GM23248 (cell line): Measurements from ENCODE around the gene RRAS. TPM values are rescaled to one million over a fixed set of nuclear protein-coding genes. Genes with fewer than 3 reads are reported as not detected.

Experiments used
- DNase-seq: peaks from one replicate; pipeline ENCODE4 v3.0.0-alpha.2; 2015
- H2AFZ ChIP-seq: fragments of 200-600 bp; sonication (generic); 2 replicates; pipeline ENCODE4 v1.6.1; 2016; ENCODE audit warnings: antibody characterized with exemption
- H3F3A ChIP-seq: fragments of 200-600 bp; sonication (generic); 2 replicates; pipeline ENCODE4 v1.6.1; 2016; ENCODE audit warnings: mild to moderate bottlenecking, antibody characterized with exemption, mixed run types; ENCODE audit not compliant: insufficient read depth
- H3K27ac ChIP-seq: fragments of 200-600 bp; sonication (generic); 2 replicates; pipeline ENCODE4 v1.5.1; 2016; ENCODE audit warnings: mild to moderate bottlenecking
- H3K27me3 ChIP-seq: fragments of 200-600 bp; sonication (generic); replicated peaks from 2 replicates; pipeline ENCODE4 v1.6.1; 2016; ENCODE audit warnings: mild to moderate bottlenecking; ENCODE audit not compliant: insufficient read depth
- H3K36me3 ChIP-seq: fragments of 200-600 bp; sonication (generic); 2 replicates; pipeline ENCODE4 v1.6.1; 2016; ENCODE audit warnings: low read depth, mild to moderate bottlenecking
- H3K4me1 ChIP-seq: fragments of 200-600 bp; sonication (generic); 2 replicates; pipeline ENCODE4 v1.6.1; 2016; ENCODE audit warnings: mild to moderate bottlenecking; ENCODE audit not compliant: insufficient read depth
- H3K4me2 ChIP-seq: fragments of 200-600 bp; sonication (generic); one replicate; pipeline ENCODE4 v1.6.1; 2016; ENCODE audit warnings: mild to moderate bottlenecking; ENCODE audit not compliant: unreplicated experiment
- H3K4me3 ChIP-seq: fragments of 200-600 bp; sonication (generic); 2 replicates; pipeline ENCODE4 v1.5.1; 2016; ENCODE audit warnings: mild to moderate bottlenecking
- H3K79me2 ChIP-seq: fragments of 200-600 bp; sonication (generic); 2 replicates; pipeline ENCODE4 v1.6.1; 2016; ENCODE audit warnings: mild to moderate bottlenecking; ENCODE audit not compliant: insufficient read depth
- H3K9ac ChIP-seq: fragments of 200-600 bp; sonication (generic); 2 replicates; pipeline ENCODE4 v1.6.1; 2016; ENCODE audit warnings: mild to moderate bottlenecking
- H3K9me2 ChIP-seq: fragments of 200-600 bp; sonication (generic); 2 replicates; pipeline ENCODE4 v1.6.1; 2016; ENCODE audit warnings: mixed run types, mild to moderate bottlenecking, moderate library complexity; ENCODE audit not compliant: insufficient read depth
- H3K9me3 ChIP-seq: fragments of 200-600 bp; sonication (generic); one replicate; pipeline ENCODE4 v1.6.1; 2017; ENCODE audit warnings: low read depth
- H4K20me1 ChIP-seq: fragments of 200-600 bp; sonication (generic); 2 replicates; pipeline ENCODE4 v1.6.0; 2016; ENCODE audit not compliant: insufficient read depth
- EZH2 ChIP-seq: fragments of 200-600 bp; sonication (generic); IDR thresholded peaks from 2 replicates; pipeline ENCODE4 v1.6.1; 2018; ENCODE audit warnings: antibody characterized with exemption, mild to moderate bottlenecking; ENCODE audit not compliant: insufficient read depth, poor library complexity, severe bottlenecking
- EZH2phosphoT487 ChIP-seq: fragments of 200-600 bp; sonication (generic); IDR thresholded peaks from 2 replicates; pipeline ENCODE4 v1.6.1; 2018; ENCODE audit warnings: antibody characterized with exemption, moderate library complexity, mild to moderate bottlenecking, low read depth; ENCODE audit not compliant: insufficient read depth
- WGBS, 2 experiments: methylation state at CpG; one replicate each; pipeline ENCODE4 v1.1.6; 2015 to 2017; ENCODE audit warnings: low lambda C conversion rate in 2 of 2, low coverage in 1 of 2; ENCODE audit errors: missing lambda C conversion rate in 2 of 2; 5-methylcytosine and 5-hydroxymethylcytosine counted together
- in situ Hi-C: fragments of 300-500 bp; cut with MboI; formaldehyde crosslinking; loops from 2 replicates; pipeline ENCODE4 v1.15.0; 2020
- polyA plus RNA-seq: library from polyadenylated mRNA; unstranded; fragments of >200 nt; fragmentation: Nextera tagmentation; extraction: Ambion mirVana; gene quantifications from 2 replicates; pipeline ENCODE4 v1.2.1, GENCODE V29; 2016
- total RNA-seq: library from RNA; depleted of rRNA; stranded (reverse); fragments of >200 nt; shearing (Covaris generic); gene quantifications from 2 replicates; pipeline ENCODE4 v1.2.3, GENCODE V29; 2014

Gene RRAS
- total and polyA plus RNA-seq, 2 experiments from 2014 or later, result 116 to 337 TPM

DNA sequence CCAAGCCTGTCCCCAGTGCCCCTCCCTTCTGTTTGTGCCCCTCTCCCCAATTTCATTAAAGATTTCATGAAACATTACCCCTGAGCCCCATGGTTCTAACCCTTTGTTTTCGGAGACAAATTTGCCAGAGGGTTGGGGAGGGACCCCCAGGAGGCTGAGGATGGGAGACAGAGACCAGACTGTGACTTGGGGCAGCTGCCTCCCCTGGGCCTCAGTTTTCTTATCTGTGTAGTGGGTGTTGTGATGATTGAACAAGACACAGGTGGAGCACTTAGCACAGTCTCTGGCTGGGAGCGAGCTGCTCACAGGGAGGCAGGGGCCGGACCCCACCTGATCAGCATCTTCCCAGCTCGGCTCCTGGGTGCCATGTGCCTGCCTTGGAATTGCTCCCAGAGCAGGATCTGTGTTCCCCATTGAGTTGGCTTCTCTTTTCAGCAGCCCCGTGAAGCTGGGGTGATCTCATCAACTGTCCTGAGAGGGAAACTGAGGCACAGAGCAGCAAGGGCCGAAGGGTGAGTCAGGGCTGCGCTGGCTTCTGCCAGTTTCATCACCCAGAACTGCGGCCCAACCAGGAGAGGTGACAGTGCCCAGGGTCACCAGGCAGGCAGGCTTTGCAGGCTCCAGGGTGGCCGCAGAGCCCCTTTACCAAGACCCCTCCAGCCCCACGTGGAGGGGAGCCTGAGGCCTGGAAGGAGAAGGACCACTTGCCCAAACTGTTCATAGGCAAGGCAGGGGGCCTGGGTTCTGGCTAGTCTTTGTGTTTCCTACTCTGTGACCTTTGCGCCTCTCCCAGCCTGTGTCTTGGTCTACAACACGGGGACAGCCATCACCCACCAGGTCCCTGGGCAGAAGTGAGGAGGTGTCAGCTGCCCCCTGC is 18.9 kb upstream of the RRAS start:
- H3K27me3 ChIP-seq, result no peaks in the 10 kb centered on the region
- TF ChIP-seq EZH2 (no peak), EZH2phosphoT487 (no peak)
- no peak overlapping the region for H2AFZ ChIP-seq
- no peak for DNase-seq
- H3K4me2 ChIP-seq, result no peak overlapping the region
- H3K36me3 ChIP-seq, result peaks cover 5% of the 10 kb centered on the region; the same call in 1 of the 2 replicates
- no peak overlapping the region for H3K9ac ChIP-seq
- H3K4me3 ChIP-seq, result no peak overlapping the region
- H3K79me2 ChIP-seq, result peaks cover 26% of the 10 kb centered on the region
- in situ Hi-C loops, result no loop called here
- H3K9me3 ChIP-seq, result no peaks in the 10 kb centered on the region
- H3K27ac ChIP-seq, result no peak overlapping the region
- 0 out of 2 replicates have a peak, but pooled peaks cover 2% of the 10 kb centered on the region for H3K4me1 ChIP-seq
- no peaks in the 10 kb centered on the region for H4K20me1 ChIP-seq
- peaks cover 13% of the 10 kb centered on the region for H3F3A ChIP-seq
- no peaks in the 10 kb centered on the region for H3K9me2 ChIP-seq
- WGBS, 2 experiments, result 91 to 94% methylated on average over 12 of the region's 12 CpGs

DNA sequence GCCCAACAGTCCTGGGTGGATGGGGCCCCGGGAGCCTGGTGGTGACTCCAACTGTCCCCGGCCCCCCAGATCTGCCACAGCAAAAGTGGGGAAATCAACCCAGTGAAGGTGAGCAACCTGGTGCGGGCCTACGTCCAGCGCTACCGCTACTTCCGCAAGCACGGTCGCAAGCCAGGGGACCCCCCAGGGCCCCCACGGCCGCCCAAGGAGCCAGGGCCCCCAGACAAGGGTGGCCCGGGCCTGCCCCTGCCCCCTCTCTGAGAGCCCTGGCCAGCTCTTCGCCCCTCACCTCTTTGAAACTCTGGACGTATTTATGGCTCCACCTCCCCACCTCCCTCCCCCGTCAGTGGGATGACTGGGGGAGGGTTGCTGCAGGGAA is 18.2 kb upstream of the RRAS start:
- Histone ChIP-seq H3K9me3 (no peaks in the 10 kb centered on the region), H2AFZ (no peak overlapping the region), H3K9ac (no peak overlapping the region), H3K4me2 (no peak overlapping the region), H3F3A (peaks cover 11% of the 10 kb centered on the region), H4K20me1 (no peaks in the 10 kb centered on the region), H3K27ac (no peak overlapping the region), H3K27me3 (no peaks in the 10 kb centered on the region), H3K36me3 (peaks cover 5% of the 10 kb centered on the region; the same call in 1 of the 2 replicates), H3K4me1 (no peaks in the 10 kb centered on the region), H3K79me2 (peaks cover 23% of the 10 kb centered on the region), H3K4me3 (no peak overlapping the region), H3K9me2 (no peaks in the 10 kb centered on the region)
- no peak for DNase-seq
- in situ Hi-C loops, result no loop called here
- 84 to 96% methylated on average over 3 to 11 of the region's 15 CpGs for WGBS, 2 experiments
- no peak for TF ChIP-seq EZH2
- TF ChIP-seq EZH2phosphoT487, result no peak

DNA sequence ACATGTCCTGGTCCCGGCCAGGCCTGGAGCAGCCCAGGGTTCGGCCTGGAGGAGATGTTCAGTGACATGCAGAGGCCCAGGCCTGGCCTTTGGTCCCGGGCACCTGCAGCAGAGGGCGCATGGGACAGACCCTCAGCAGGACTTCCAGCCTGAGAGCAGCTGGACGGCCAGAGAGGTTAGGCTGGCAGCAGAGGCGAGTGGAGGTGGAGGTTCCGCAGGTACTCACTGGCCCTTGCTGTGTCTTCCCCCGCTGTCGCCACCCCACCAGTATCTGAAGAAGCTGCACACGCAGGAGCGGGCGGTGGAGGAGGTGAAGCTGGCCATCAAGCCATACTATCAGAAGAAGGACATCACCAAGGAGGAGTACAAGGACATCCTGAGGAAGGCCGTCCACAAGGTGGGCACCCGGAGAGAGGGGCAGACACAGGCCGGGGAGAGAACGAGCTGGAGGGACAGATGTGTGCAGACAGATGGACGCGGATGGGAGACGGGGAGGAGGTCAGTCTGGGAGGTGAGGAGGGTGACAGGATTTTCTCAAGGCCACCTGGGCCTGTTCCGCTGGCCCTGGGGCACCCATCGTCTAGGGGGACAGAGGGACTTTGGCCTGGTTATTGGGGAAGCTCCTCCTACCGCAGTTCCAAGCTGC is 17.7 kb upstream of the RRAS start:
- in situ Hi-C loops, result no loop called here
- H3K9ac ChIP-seq, result no peak overlapping the region
- WGBS, 2 experiments, result 86 to 87% methylated on average over 22 of the region's 22 CpGs
- no peak overlapping the region for H3K4me3 ChIP-seq
- peaks cover 11% of the 10 kb centered on the region for H3F3A ChIP-seq
- H3K79me2 ChIP-seq, result peaks cover 18% of the 10 kb centered on the region; the same call in 1 of the 2 replicates
- peaks cover 5% of the 10 kb centered on the region; the same call in 1 of the 2 replicates for H3K36me3 ChIP-seq
- H3K9me2 ChIP-seq, result no peaks in the 10 kb centered on the region
- no peak for DNase-seq
- no peaks in the 10 kb centered on the region for H3K4me1 ChIP-seq
- H3K27ac ChIP-seq, result no peak overlapping the region
- no peak overlapping the region for H3K4me2 ChIP-seq
- H2AFZ ChIP-seq, result no peak overlapping the region
- no peak for TF ChIP-seq EZH2phosphoT487
- TF ChIP-seq EZH2, result no peak
- H3K9me3 ChIP-seq, result no peaks in the 10 kb centered on the region
- no peaks in the 10 kb centered on the region for H3K27me3 ChIP-seq
- H4K20me1 ChIP-seq, result no peaks in the 10 kb centered on the region

DNA sequence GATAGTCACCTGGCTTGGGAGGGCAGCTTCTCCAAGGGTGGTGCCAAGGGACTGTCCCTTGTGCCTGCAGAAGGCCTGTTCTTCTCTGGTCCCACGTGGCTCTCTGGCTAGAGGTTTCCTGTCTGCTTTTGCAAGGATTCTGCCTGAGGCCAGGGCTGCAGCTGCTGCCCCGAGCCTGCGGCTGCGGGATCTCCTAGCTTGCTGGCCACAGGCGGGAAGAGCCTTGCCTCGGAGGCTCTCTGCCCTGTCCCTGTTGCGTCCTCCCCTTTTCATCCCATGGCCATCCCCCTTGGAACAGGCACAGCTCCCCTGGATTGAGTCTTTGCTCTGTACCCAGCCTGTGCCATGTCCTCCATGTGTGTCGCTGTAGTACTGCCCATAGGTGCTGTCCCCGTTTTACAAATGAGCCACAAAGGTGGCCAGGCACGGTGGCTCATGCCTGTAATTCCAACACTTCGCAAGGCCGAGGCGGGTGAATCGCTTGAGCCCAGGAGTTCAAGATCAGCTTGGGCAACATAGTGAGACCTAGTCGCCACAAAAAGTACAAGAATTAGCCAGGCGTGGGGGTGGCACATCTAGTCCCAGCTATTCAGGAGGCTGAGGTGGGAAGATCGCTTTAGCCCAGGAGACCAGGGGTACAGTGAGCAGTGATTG is 16.6 kb upstream of the RRAS start:
- Histone ChIP-seq H4K20me1 (no peaks in the 10 kb centered on the region), H3K9ac (no peak overlapping the region), H3F3A (peaks cover 10% of the 10 kb centered on the region), H3K9me3 (no peaks in the 10 kb centered on the region), H3K27me3 (no peaks in the 10 kb centered on the region), H3K4me3 (no peak overlapping the region), H2AFZ (no peak overlapping the region), H3K9me2 (no peaks in the 10 kb centered on the region), H3K4me2 (no peak overlapping the region), H3K4me1 (no peaks in the 10 kb centered on the region), H3K79me2 (peaks cover 16% of the 10 kb centered on the region; the same call in 1 of the 2 replicates), H3K27ac (no peak overlapping the region), H3K36me3 (peaks cover 5% of the 10 kb centered on the region; the same call in 1 of the 2 replicates)
- 90 to 92% methylated on average over 17 of the region's 17 CpGs for WGBS, 2 experiments
- in situ Hi-C loops, result no loop called here
- TF ChIP-seq EZH2phosphoT487 (no peak), EZH2 (no peak)
- no peak for DNase-seq
